Upper lobe of right lung (tissue), 1 donor: Measurements from ENCODE around the gene OTOG. TPM values are rescaled to one million over a fixed set of nuclear protein-coding genes. Genes with fewer than 3 reads are reported as not detected.

ENCODE experiments used
- ATAC-seq: fragments of 200-7000 bp; cut with Tn5 transposase; one replicate; pipeline ENCODE4 v1.9.1; 2020; ENCODE audit warnings: mild to moderate bottlenecking, moderate library complexity
- DNase-seq: peaks from one replicate; pipeline ENCODE4 v3.0.0-alpha.2; 2020
- H3K27ac ChIP-seq: fragments of 200-600 bp; one replicate; pipeline ENCODE4 v1.8.0; 2022
- H3K27me3 ChIP-seq: fragments of 200-600 bp; one replicate; pipeline ENCODE4 v1.8.0; 2022; ENCODE audit warnings: mild to moderate bottlenecking
- H3K36me3 ChIP-seq: fragments of 200-600 bp; one replicate; pipeline ENCODE4 v1.8.0; 2022
- H3K4me1 ChIP-seq: fragments of 200-600 bp; one replicate; pipeline ENCODE4 v1.8.0; 2022
- H3K4me3 ChIP-seq: fragments of 200-600 bp; one replicate; pipeline ENCODE4 v1.8.0; 2022; ENCODE audit warnings: mild to moderate bottlenecking
- H3K9me3 ChIP-seq: fragments of 200-600 bp; one replicate; pipeline ENCODE4 v1.8.0; 2022
- CTCF ChIP-seq: fragments of 200-600 bp; IDR thresholded peaks from one replicate; pipeline ENCODE4 v1.8.0; 2022; ENCODE audit warnings: antibody characterized with exemption
- intact Hi-C: fragments of 100-400 bp; cut with DNase I; formaldehyde crosslinking; loops from one replicate; pipeline ENCODE4 v1.11.0; 2022
- total RNA-seq: library from RNA; stranded (reverse); fragmentation: NEBNext Ultra II Directional; extraction: Animal tissue kit (Norgen Biotek cat#: 25700); gene quantifications from one replicate; pipeline ENCODE4 v1.2.1, GENCODE V29; 2021
- donor health status: DM: no; HTN: yes; CAD: no; lungs with severe emphysema.

OTOG gene
- total RNA-seq, 1 donor from 2014 or later = not detected

- DNase-seq (no peak), ATAC-seq (no peak)
- peaks cover 47% of the 10 kb centered on the region for H3K27me3 ChIP-seq
- no peak for TF ChIP-seq CTCF
- H3K36me3 ChIP-seq = no peaks in the 10 kb centered on the region
- no peaks in the 10 kb centered on the region for H3K4me1 ChIP-seq
- no peak overlapping the region for H3K4me3 ChIP-seq
- no peak overlapping the region for H3K27ac ChIP-seq
- intact Hi-C loops = no loop called here
- no peaks in the 10 kb centered on the region for H3K9me3 ChIP-seq
Observed at GRCh38 chr11:17695454-17696441, 148.7 kb downstream of the OTOG start.

DNA sequence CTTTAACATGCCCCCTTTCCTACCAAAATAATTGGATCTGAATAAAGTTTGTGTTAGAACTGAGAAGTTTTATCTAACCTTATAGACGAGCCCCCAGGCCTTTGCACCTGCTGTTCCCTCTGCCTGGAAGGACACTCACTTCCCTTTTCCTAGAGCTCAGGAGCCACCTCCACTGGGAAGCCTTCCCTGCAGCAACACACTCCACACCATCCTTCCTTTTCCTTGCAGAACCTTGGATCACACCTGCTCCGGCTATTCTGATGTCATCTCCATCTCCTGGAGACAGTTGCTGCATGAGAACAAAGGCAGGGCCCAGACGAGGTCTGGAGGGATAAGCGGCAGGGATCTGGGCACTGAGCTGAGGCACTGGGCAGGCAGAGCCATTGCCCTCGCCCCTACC is 149.7 kb downstream of the OTOG start:
- Histone ChIP-seq H3K4me1 (no peaks in the 10 kb centered on the region), H3K9me3 (no peaks in the 10 kb centered on the region), H3K27me3 (peaks cover 43% of the 10 kb centered on the region), H3K4me3 (no peak overlapping the region), H3K27ac (no peak overlapping the region), H3K36me3 (no peaks in the 10 kb centered on the region)
- intact Hi-C loops = no loop called here
- ATAC-seq = no peak
- TF ChIP-seq CTCF = no peak
- no peak for DNase-seq

Other genes starting within 250 kb of the OTOG start
- gene NCR3LG1, start 195.5 kb upstream of the OTOG start, total RNA-seq = 5.6 TPM
- gene KCNJ11, start 158.6 kb upstream of the OTOG start, total RNA-seq = 6.3 TPM
- 4.7 TPM for gene ABCC8, start 70.4 kb upstream of the OTOG start, total RNA-seq
- gene USH1C, start 2.8 kb upstream of the OTOG start, total RNA-seq = not detected
- gene MYOD1, start 172.3 kb downstream of the OTOG start, total RNA-seq = not detected
- not detected for gene KCNC1, start 187.5 kb downstream of the OTOG start, total RNA-seq